HG03520 (cell line): ENCODE measurements around the gene TMEM221.
"Not testable (repeated sequence)": the region's sequence is repeated elsewhere in the genome, so short reads cannot be mapped to it uniquely, and the experiment has no call there.

Source experiments
- ATAC-seq: cut with Tn5 transposase; IDR thresholded peaks from one replicate; pipeline ENCODE4 v1.9.1; 2021; ENCODE audit warnings: mild to moderate bottlenecking, moderate library complexity; ENCODE audit not compliant: unreplicated experiment

Gene TMEM221

DNA sequence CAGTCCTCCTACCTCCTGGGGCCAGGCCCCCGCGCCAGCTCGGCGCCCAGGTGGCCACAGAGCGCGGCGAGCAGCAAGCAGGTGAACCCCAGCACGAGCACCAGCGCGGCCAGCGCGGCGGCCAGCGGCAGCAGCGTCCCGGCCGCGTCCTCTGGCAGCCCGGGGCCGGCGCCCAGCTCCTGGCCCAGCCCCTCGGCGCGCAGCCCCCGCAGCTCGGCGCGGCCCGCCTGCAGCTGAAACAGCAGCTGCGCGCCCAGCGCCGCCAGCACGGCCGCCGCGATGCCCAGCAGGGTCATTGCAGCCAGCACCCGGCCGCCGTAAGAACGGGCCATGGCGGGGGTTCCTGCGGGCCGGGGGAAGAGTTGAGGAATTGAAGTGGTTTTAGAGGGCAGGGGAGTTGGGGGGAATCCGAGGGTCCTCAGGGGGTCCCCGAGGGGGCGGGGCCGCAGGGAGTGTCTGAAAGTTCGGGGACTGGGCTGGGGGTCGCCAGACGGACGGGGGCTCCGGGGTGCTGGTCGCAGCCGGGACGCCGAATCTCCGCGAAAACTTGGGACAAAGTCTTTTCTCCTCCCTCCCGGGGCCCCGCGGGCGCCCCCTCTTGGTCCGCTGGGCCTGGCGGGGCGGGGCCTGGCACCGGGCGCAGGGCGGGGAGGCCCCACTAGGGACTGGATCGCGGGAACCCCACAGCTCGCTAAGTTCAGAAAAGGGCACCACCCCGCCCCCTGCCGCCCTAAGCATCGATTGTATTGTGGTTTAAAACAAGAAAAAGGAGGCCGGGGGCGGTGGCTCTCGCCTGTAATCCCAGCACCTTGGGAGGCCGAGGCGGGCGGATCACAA, at the start of gene TMEM221:
TMEM221 (minus strand) TSS at position 538 of the 837 bp plus-strand sequence; CDS start at position 332, 206 bp downstream.
- ATAC-seq = no peak

DNA sequence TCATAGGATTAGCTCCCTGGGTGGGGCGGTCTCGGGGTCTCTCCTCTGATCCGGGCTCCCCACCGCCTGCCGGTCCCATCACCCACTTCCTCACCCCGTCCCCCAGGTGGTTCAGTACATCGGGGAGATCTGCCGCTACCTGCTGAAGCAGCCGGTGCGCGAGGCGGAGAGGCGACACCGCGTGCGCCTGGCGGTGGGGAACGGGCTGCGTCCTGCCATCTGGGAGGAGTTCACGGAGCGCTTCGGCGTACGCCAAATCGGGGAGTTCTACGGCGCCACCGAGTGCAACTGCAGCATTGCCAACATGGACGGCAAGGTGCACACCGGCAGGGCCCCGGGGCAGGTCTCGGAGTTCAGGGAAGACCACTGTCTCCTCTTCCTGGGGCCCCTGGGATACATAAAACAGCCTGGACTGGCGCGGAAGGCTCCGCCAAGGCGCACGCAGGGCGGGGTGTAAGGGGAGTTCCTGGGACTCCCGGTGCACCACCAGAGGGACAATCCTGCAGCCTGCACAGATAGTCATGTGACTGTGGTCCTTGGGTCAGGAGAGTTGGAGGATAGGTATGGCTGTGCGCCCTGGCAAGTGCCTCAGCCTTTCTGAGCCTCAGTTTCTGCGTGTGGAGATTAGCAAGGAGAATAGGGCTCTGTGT, 48.8 kb upstream of the TMEM221 start:
- ATAC-seq = no peak

DNA sequence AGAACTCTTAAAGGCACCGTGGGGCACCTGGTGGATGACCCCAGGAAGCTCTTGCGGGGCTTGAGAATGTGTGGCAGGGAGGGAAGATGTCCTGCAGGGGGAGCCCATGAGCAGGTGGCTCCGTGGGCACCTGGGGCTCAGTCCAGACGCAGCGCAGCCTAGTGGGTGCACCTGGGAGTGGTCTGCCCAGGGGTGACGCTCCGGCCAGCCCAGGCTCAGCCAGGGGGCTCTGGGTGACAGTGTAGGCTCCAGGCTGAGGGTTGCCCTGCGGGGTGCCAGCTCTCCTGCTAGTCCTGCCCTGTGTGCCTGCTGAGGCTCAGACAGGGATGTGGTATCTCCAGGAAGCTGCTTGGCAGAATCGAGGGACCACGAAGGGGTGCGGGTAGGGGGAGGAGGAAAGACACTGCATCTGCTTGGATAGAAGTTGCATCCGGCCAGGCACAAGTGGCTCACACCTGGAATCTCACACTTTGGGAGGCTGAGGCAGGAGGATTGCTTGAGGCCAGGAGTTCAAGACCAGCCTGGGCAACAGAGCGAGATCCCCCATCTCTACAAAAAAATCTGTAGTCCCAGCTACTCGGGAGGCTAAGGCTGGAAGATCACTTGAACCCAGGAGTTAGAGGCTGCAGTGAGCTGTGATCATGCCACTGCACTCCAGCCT, 48.0 kb upstream of the TMEM221 start:
- ATAC-seq = no peak

DNA sequence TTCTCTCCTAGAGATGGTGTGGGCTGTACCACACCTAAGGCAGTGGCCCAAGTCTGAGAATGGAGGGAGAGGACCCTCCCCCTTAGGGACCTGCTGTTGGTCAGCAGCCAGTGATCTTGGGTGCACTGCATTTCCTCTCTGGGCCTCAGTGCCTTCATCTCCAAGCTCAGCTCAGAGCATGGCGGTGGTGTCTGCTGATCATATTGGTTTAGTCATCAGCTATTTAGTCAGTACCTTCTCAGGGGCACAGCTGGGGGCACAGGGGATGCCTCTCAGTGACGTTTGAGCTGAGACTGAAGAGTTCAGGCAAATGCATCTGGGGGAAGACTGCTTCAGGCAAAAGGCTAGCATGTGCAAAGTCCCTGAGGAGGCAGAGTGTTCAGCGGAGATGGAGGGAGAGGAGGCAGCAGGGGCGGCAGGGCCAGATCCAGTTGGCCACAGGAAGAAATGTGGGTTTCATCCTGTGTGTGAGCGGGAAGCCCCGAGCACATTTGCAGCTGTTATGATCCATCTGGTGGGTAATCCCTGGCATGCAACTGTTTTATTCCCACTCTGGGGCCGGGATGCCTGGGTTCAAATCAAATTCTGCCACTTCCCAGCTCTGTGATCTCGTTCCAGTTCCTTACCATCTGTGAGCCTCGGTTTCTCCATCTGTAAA, 47.3 kb upstream of the TMEM221 start:
- ATAC-seq = no peak

DNA sequence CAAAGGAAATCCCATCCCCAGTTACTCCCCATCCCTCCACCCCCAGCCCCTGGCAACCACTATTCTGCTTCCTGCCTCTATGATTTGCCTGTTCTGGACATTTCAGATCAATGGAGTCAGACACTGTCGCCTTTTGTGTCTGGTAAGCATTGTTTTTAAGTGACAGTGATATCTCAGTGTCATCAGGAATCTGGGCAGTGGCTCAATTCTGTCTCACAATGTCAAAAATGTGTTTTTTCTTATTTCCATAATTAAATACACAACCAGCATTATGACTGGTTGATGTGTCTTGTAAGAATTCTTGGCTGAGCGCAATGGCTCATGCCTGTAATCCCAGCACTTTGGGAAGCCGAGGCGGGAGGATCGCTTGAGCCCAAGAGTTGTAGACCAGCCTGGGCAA, 42.8 kb upstream of the TMEM221 start:
- ATAC-seq = no peak

DNA sequence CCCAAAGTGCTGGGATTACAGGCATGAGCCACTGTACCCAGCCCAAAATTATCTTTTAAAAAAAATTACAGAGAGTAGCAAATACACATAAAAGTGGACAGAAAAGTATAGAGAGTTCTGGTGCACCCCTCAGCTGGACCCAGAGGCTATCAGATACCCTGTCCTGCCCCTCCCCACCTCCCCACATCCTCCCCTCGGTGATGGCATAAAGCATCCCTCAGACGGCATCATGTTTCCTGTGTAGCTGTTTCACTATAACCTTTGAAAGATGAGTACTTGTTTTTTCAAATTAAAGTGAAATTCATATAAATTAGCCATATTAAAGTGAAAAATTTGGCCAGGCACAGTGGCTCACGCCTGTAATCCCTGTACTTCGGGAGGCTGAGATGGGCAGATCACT, 41.9 kb upstream of the TMEM221 start:
- no peak for ATAC-seq

DNA sequence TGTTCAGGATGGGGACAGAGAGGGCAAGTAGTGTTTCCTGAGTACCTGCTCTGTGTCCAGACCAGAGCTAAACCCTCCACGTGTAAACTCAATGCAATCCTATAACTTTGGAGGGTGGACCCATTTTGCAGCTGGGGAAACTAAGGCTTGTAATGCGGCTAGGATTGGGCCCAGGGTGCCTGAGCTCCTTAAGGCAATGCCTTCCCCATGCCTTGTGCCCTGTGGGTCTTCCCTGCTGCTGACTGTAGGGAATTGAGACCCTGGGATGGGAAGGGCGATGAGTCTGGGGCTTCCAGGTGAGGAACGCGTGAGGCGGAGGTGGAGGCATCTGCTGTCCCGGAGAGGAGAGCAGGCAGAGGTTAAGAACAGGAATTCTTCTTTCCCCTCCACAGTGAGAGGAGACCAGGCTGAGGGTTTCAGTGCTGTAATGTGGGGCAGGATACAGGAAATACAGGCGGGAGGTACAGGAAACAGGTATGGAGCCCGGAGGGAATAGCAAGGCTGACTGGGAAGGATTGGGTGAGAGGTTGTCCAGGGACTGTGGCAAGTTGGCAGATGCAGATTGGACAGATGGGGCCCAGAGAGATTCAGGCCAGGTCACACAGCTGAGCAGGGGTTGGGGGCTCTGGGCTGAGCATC, 41.0 kb upstream of the TMEM221 start:
- ATAC-seq = no peak

DNA sequence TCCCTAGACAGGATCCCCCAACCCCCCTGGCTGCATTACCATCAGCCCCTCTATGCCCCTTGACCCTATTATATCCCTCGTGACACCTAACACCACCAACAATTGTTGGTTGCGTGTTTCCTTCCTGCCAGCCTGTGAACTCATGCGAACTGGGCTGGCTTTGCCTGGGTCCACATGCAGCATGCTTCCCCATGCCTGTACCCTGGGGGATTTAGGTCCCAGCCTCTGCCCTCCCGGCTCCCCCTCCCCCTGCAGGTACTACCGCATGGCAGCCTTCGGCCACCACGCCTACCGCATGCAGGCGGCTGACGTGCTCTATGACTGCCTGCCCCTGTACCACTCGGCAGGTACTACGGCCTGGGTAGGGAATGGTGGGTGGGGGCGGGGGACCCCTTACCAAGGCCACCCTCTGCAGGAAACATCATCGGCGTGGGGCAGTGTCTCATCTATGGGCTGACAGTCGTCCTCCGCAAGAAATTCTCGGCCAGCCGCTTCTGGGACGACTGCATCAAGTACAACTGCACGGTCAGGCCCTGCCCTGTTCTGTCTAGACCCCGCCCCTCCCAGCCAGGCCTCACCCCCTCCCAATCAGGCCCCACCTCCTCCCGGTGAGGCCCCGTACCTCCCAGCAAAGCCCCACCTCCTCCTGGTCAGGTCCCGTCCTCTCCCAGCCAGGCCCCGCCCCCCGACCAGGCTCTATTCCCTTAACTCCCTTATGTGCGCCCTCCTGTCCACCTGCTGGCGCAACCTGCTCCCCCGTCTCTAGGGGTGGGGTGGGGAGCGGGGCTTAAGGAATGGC, 40.3 kb upstream of the TMEM221 start:
- no peak for ATAC-seq

DNA sequence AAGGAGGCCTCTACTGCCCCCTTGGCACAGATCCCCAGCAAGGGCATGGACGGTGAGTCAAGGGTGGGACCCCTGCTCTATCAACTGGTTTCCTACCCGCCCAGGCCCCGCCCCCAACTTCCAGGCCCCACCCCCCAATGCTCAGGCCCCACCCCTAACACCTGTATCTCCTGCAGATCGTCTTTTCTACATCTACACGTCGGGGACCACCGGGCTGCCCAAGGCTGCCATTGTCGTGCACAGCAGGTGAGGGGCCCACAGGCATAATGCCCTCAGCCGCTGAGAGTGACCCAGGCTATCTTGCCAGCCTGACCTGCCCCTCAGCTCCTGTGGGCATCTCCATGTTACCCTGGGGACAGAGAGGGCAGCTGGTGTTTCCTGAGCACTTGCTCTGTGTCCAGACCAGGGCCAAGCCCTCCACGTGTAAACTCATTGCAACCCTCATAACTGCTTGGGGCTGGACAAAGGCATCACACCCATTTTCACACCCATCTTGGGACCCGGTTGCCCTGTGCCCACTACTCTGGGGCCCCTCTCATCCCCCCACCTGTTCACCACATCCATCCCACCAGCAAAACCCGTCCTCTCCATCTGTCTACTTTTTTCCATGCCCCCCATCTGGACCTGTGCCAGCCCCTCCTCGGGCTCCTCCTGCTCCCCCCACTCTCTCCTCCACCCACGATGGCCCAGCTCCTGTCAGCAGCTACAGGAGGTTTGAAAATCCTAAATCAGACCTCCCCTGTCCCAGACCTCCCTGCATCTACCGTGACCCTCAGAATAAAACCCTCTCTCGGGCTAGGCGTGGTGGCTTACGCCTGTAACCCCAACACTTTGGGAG, 39.0 kb upstream of the TMEM221 start:
- no peak for ATAC-seq

DNA sequence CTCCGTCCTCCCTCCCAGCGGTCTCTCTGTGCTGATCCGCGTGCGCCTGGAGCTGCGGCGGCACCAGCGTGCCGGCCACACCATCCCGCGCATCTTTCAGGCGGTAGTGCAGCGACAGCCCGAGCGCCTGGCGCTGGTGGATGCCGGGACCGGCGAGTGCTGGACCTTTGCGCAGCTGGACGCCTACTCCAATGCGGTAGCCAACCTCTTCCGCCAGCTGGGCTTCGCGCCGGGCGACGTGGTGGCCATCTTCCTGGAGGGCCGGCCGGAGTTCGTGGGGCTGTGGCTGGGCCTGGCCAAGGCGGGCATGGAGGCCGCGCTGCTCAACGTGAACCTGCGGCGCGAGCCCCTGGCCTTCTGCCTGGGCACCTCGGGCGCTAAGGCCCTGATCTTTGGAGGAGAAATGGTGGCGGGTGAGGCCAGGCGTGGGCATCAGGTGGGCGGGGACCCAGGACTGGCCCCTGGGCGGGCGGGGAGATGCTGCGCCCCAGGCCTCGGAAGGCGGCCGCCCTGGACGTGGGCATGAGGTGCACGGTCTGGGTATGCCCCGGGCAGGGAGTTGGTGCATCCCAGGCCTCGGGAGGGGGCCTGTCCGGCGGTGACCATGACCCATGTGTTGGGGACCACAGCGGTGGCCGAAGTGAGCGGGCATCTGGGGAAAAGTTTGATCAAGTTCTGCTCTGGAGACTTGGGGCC, 38.2 kb upstream of the TMEM221 start:
- ATAC-seq = no peak

DNA sequence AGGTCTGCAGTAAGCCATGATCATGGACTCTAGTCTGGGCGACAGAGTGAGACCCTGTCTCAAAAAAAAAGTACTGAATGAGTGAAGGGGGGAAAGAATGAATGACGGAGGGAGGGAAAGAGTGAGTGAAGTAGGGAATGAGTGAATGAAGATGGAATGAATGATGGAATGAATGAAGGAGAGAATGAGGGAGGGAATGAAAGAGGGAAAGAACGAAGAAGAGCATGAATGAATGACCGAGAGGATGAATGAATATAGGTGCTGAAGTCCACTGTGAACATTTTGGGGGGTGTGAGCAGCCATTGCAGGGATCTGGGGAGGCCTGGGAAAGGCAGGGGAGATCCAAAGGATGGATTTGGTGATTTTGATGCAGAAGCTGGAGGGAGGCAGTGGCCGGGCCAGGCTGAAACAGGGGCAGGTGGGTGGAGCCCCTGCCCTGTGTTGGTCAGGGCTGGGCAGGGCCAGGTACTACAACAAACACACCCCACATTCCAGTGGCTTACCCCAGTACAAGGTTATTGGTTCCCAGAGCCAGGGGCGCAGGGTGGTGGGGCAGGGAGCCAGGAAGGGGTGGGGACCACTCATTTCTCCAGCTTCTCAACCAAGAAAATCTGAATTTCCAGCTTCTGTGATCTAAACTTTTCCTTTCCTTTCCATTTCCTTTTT, 36.2 kb upstream of the TMEM221 start:
- ATAC-seq = no peak

DNA sequence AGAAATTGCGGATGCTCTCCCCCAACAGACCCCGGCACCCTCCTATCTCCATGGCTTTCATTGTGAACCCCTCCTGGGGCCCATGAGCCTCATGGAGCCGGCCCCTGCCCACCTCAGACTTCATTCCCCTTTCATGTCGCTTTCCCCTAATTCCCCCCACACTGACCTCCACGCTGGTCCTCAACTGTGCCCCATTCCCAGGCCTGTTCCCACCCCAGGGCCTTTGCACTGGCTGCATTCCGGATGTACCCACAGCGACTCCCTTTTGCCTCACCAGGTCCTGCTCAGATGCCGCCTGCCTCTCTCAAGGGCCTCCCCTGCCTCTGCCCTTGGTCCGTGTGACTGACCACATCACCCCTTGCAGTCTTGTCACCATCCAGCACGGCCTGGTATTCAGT, 35.1 kb upstream of the TMEM221 start:
- ATAC-seq = no peak

DNA sequence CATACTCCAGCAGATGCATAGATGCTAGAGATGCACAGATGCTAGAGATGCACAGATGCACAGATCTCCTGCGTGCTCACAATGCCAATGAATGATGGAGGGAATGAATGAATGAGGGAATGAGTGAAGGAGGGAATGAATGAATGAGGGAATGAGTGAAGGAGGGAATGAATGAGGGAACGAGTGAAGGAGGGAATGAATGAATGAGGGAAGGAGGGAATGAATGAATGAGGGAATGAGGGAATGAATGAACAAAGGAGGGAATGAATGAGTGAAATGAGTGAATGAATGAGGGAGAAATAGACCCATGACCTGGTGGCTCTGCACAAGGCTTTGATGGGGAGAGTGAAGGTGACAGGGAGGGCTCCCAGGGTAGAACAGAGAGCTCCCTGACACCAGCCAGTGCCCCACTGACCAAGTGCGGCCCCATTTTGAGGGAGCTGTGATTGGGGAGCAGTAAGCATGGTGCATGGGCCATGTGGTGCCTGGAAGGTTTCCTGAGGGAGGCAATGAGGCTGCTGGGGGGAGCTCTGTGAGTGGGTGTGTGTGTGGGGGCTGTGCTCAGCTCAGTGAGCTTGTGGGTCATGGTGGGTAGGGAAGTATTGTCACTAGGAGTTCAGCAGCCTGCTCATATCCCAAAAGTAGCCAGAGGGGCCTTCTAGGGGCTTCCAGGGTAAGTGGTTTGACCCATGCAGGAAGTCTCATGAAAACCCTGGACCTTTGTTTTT, 34.6 kb upstream of the TMEM221 start:
- ATAC-seq = no peak

DNA sequence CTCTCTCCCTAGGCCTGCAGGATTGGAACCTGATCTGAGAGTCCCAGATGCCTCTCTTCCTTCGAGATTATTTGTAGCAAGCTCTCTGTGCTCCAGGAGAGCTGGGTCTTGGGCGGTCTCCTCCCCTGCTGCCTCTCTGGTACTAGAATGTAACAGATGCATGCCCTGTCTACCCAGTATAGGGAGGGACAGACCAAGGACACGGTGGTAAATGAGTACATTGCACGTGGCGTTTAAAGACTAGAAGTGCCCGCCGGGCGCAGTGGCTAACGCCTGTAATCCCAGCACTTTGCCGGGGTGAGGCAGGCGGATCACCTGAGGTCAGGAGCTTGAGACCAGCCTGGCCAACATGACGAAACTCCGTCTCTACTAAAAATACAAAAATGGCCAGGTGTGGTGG, 33.5 kb upstream of the TMEM221 start:
- no peak for ATAC-seq

DNA sequence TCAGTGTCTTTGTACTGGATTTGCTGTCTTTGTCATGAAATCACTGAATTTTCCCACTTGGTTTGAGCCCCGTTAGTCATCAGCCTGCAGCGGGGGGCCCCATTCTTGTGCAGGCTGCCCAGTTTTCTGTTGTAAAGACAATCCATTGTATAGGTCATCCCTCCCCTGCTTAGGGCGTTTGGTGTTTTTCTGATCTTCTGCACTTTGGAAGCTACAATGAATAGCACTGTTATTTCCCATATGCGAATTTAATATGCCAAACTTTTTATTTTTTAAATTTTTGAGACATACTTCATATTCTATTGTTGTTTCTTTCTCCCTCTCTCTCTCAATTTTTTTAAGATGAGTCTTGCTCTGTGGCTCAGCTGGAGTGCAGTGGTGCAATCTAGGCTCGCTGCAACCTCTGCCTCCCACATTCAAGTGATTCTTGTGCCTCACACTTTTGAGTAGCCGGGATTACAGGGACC, 30.9 kb upstream of the TMEM221 start:
- no peak for ATAC-seq

DNA sequence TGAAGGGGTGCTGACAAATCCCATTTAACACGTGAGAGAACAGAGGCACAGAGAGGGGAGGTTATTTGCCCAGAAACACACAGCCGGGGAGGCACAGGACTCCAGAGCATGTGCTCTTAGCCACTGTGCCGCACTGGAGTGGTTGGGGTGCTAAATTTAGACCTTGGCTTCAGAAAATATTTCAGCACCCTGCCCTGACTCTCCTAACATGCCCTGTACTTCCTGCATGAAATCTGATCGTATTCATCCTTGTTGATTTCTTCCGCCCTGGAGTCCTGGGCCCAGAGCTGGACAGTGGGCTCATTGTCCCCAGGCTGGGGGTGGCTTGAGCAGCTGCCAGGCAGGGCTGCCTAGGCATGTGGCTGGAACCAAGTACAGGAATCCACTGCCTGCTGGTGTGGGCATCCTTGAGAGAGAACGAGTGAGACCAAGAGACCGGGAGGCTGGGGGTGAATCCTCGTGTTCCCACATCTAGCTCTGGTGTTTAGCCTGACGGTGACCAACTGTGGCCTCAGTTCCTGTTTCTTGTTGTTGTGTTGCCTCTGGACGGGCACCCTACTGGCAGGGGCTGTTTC, 27.2 kb upstream of the TMEM221 start:
- no peak for ATAC-seq

DNA sequence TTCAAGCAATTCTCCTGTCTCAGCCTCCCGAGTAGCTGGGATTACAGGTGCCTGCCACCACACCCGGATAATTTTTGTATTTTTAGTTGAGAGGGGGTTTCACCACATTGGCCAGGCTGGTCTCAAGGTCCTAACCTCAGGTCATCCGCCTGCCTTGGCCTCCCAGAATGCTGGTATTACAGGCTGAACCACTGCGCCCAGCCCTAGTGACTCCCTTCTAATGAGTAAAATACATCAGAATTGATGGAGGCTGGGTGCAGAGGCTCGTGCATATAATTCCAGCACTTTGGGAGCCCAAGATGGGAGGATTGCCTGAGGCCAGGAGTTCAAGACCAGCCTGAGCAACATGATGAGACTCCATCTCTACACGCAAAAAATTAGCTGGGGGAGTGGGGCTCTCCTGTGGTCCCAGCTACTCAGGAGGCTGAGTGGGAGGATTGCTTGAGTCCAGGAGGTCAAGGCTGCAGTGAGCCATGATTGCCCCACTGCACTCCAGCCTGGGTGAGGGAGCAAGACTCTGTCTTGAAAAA, 26.6 kb upstream of the TMEM221 start:
- not testable (repeated sequence) for ATAC-seq
